Measurements from ENCODE around the gene GLUD1.
"Not testable (repeated sequence)": the region's sequence is repeated elsewhere in the genome, so short reads cannot be mapped to it uniquely, and the experiment has no call there.

GLUD1 gene

DNA sequence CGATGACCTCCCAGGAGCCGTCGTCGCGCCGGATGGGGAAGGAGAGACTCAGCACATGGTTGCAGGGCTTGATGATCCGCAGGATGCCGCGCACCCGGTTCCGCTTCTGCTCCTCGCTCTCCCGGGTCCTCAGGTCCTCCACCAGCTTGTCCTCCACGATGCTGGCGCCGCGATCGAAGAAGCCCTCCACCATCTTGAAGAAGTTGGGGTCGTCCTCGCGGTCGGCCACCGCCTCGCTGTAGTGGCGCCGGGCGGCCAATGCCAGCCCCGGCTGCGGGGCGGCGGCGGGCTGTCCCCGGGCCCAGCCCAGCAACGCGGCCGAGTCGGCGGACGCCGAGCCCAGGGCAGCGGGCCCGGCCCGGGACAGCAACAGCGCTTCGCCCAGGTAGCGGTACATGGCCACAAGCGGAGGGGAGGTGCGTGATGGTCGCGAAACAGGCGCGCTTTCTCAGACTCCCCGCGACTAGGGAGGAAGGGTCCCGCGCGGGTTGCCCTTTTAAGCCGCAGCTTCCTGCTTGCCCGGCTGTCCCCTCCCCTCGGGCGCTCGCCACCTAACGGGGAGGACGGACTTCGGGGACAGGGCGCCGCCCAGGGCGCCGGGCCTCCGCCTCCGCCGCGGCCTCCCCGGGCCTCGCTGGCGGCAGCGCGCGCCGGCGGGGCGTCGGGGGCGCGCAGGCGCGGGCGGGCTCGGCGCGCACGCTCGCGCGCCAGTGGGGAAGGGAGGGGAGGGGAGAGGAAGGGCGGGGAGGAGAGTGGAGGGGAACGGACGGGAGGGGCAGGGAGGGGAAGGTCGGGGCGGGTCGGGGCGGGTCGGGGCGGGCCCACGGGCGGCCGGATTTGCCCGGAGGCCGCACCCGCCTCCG lies at the start of gene GLUD1, which contains the start of gene SHLD2:
TSS of gene GLUD1 (minus strand) at position 471 of the 863 bp plus-strand sequence. CDS start at position 397, 74 bp downstream.
TSS of gene SHLD2 (plus strand) at position 834 of the 863 bp plus-strand sequence. CDS start 56,149 bp downstream, outside the sequence.
- peak; percentile 99 for TF ChIP-seq POLR2A (IDR thresholded peaks at IDR 0.05; ENCODE audit: low read depth, low read length)
- no peak for FAIRE-seq
- peak; percentile 88 for DNase-seq (ENCODE audit: insufficient read length, low spot score)

DNA sequence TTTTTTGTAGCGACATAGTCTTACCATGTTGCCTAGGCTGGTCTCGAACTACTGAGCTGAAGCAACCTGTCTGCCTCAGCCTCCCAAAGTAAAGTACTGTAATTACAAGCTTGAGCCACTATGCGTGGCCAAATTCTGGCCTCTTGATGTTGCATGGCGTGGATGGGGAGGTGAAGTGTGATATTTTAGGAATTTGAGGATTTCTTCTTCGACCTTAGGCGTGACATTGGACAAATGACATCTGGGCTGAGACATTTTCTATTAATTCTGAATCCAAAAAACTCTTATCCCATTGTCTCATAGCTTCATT lies 48.4 kb upstream of the GLUD1 start:
- DNase-seq (ENCODE audit: insufficient read length, low spot score); FAIRE-seq: not testable (repeated sequence)

DNA sequence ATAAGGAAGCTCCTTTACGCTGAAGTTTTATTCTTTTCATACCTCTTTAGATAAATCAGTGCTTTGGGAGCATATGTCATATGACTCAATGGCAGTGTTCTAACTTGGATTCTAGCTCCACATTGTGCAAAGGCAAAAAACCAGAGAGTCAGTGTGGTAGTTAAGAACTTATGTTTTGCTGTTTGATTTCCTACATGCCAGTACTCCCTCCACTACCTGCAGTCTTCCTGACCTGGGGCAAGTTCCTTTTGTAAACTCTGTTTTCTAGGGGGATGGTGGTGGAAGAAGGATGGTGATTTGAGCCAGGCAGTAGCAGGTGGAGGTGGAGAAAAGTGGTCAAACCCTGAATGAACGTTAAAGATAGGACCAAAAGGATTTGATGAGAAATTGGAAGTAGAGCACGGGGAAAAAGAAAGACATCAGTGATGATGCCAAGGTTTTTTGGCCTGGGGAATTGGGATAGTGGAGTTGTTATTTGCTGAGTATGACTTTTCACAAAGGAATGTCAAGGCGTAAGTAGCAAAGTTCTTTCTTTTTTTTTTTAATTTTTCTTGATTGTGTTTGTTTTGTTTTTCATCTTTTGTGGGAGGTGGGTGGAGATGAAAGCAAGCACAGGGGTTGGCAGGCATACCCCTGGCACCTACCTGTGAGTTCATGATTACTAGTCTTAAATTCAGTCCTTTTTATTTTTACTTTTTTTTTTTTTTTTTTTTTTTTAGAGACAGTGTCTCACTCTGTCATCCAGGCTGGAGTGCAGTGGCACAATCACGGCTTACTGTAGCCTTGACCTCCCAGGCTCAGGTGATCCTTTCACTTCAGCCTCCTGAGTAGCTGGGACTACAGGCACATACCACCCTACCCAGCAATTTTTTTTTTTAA lies 47.8 kb upstream of the GLUD1 start:
- not testable (repeated sequence) for DNase-seq (ENCODE audit: insufficient read length, low spot score); FAIRE-seq

DNA sequence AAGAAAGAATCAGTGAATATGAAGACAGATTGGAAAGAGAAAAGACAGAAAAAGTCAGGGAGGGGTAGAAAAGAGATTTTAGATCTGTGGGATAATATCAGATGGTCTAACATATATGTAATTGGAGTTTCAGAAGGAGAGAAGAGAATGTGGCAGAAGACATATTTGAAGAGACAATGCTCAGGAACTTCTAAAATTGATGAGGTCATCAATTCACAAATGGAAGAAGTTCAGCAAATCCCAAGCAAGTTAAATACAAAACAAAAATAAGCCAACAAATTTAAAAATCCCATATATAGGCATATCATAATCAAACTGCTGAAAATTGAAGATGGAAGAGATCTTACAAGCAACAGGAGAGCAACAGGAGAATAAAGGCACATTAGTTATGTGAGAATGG lies 42.8 kb upstream of the GLUD1 start:
- DNase-seq (ENCODE audit: insufficient read length, low spot score); FAIRE-seq: not testable (repeated sequence)

DNA sequence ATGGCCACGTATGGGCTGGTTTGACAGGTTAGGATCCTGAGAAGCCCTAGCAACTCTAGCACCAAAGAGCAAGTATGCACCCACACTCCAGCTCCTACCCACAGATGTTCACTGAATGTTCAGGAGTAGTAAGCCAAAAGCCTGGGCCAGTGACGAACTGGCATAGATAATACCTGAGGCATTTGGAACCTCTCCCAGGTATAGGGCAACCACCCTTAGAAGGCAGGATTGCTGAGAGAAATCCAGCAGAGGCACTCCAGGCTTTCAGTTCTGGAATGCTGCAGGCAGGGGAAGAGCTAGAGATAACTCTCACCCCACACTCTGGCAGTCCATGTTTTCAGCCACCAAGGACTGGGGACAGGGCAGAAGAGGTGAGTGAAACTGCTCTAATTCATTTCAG lies 39.8 kb upstream of the GLUD1 start:
- FAIRE-seq; DNase-seq (ENCODE audit: insufficient read length, low spot score): not testable (repeated sequence)

DNA sequence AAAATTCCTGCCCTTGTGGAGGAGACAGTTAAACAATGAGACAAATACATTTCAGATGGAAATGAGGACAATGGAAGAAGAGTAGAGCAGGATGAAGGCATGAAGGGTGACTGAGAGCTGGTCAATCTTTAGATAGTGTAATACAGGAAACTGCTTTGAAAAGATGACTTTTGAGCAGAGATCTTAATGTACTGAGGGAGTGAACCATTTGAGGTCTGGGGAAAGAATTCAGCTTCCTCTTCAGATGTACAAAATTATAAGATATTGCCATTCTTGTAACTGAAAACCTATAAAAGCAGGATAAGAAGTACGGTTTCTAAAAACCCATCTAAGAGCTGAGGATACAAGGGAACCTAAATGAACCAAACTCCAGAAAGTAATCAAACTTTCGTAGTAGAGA lies 39.3 kb upstream of the GLUD1 start:
- FAIRE-seq; DNase-seq (ENCODE audit: insufficient read length, low spot score): not testable (repeated sequence)

DNA sequence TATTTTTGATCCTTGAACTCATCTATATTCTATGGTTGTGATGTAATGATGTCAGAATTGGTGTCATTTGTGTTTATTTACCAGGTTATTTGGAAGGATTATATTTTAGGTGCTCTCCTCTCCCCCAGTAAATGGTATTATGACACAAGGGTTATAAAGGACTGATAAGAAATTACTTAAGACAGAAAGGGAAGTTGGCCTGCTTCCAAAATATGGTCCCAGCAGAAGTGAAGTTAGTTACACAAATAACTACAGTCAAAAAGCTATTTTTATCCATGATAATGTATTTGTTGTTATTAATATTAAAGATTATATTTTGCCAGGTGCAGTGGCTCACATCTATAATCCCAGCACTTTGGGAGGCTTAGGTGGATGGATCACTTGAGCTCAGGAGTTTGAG lies 37.5 kb upstream of the GLUD1 start:
- FAIRE-seq; DNase-seq (ENCODE audit: insufficient read length, low spot score): not testable (repeated sequence)

DNA sequence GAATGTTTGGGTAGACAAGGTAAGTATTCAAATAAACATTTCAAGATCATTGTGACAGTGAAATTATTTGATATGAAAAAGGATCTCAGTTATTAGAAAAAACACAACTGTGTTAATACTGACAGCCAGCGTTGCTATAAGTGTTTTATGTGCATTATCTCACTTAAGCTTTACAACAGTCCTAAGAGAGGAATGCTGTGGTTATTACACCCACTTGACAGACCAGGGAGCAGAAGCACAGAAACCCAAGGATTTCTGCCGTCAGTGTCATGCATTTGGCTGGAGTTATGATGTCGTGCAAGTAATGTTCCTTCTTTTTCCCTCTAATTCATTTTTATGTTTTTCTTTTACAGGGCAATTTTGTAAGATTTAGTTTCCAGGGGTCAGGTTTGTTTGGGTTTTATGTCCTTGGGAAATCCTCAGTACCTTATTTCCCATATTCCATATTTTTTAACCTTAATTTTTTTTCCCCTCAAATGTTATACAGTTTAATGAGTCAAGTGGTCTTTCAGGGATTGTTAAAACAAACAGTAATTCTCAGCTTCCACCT lies 33.0 kb upstream of the GLUD1 start:
- not testable (repeated sequence) for FAIRE-seq; DNase-seq (ENCODE audit: insufficient read length, low spot score)

DNA sequence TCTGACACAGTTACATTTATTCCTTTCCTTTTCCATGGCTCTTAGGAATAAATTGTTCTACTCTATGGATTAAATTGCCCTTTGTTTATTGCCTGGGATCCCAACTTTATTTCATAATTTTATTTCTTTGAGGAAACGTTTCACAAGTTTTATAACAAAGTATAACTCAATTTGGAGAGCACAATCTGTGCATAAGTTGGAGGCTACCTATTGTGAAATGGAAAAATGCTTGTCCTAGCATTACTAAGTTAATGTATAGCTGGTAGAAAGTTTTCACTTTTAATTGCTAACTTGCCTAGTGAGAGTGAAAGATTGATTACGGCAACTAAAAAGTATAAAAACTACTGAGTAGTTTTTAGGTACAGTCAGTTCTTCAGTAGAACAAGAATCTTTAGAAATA lies 32.4 kb upstream of the GLUD1 start:
- FAIRE-seq; DNase-seq (ENCODE audit: insufficient read length, low spot score): not testable (repeated sequence)

DNA sequence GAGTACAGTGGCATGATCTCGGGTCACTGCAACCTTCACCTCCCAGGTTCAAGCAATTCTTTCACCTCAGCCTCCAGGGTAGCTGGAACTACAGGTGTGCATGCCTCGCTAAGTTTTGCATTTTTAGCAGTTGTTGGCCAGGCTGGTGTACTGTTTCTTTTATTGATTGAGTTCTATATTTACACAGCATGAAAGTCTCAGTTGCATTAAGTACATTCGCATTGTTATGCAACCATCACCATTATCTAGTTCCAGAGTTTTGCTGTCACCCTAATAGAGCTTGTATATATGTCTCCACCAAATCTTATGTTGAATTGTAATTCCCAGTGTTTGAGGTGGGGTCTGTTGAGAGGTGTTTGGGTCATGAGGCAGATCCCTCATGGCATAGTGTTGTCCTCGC lies 28.7 kb upstream of the GLUD1 start:
- FAIRE-seq; DNase-seq (ENCODE audit: insufficient read length, low spot score): not testable (repeated sequence)

DNA sequence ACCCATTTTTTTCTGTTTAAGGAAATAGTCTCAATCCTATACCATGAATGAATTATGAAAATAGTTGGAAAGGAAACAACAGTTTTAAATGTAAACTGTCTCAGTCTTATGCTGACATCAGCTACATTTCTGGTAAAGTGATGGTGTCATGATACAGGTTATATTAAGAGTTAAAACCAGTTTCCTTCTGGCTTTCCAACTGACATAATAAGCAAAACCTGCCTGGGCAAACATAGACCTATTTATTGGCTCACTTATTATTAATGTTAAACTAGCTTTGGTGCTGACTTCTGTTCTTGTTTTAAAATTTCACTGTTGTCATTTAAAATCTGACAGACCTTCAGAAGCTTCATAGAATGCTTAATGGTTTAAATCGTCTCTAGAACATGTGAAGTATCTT lies 24.4 kb upstream of the GLUD1 start:
- FAIRE-seq; DNase-seq (ENCODE audit: insufficient read length, low spot score): not testable (repeated sequence)

DNA sequence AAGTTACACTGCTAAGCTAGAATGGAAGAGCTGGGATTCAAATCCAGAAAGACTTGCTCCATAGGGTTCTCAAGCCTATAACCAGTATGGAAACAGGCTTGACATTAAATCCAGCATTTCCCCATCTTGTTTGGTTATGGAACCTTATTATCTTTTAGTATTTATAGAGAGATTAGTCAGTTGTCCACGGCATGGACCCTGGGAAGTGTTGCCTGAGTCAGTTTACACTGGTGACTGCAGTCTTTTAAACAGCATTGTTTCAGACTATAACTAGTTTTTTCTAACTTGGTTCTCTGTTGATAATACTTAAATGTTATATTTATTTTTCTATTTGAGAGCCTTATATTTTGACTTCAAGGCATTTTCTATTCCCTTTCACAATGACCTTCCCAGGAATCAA lies 23.5 kb upstream of the GLUD1 start:
- not testable (repeated sequence) for FAIRE-seq; DNase-seq (ENCODE audit: insufficient read length, low spot score)

DNA sequence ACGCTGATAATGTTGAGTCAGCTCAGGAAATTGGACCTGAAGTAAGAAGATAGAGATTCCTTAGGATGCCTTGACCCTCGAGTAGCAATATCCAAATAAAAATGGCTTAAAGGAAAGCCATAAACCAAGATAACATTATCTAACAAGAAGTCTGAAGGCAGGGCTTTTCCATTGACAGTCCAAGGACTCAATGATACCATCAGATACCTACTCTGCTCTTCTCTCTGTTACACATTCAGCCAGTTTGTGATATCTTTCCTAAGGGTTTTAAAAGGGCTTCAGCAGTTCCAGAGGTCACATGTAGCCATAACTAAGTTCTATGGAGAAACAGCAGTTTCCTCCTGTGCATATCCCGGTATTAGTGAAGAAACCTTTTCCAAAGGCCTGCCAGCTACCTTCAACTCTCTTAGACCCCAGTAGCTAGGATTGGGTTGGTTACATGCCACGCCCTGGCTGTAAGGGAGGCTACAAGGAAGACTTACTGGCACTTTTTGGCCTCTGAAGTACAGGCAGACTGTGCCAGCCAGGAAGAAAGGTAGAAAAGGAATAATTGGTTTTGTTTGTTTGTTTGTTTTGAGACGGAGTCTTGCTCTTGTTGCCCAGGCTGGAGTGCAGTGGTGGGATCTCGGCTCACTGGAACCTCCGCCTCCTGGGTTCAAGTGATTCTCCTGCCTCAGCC lies 10.9 kb upstream of the GLUD1 start:
- FAIRE-seq (peak; percentile 67), DNase-seq (ENCODE audit: insufficient read length, low spot score) (no peak)
- TF ChIP-seq POLR2A (IDR thresholded peaks at IDR 0.05; ENCODE audit: low read depth, low read length), result no peak

DNA sequence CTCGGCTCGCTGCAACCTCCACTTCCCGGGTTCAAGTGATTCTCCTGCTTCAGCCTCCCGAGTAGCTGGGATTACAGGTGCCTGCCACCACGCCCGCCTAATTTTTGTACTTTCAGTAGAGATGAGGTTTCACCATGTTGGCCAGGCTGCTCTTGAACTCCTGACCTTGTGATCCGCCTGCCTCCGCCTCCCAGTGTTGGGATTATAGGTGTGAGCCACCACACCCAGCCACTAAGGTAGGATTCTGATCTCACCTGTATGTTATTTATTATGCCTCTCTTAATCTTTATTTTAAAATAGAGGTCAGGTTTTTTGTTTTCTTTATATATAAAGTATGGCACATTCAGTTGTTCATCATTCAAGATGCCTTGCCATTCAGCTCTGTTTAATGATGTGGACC lies 10.1 kb upstream of the GLUD1 start:
- not testable (repeated sequence) for DNase-seq (ENCODE audit: insufficient read length, low spot score); FAIRE-seq
